Activated B cell treated with CpG ODN at 0.5 μM for 24 hours (primary cell): ENCODE data around the gene CCDC167. TPM values are rescaled to one million over a fixed set of nuclear protein-coding genes. Genes with fewer than 3 reads are reported as not detected.
A peak's percentile ranks its signal among the peaks of the same experiment; 100 is the strongest.

ENCODE experiments used
- ATAC-seq: fragments of 200-7000 bp; cut with Tn5 transposase; one replicate; pipeline ENCODE4 v1.10.0; 2021; ENCODE audit warnings: low read depth, mild to moderate bottlenecking, moderate library complexity
- CTCF ChIA-PET: fragments of 350-600 bp; sonication (Branson Sonifier 250); formaldehyde crosslinking; loops from one replicate; lab custom pipeline; 2021; ENCODE audit warnings: antibody characterized with exemption; lab: Charles Lee
- POLR2A ChIA-PET: fragments of 350-600 bp; sonication (Branson Sonifier 250); formaldehyde crosslinking; loops from one replicate; lab custom pipeline; 2021; ENCODE audit warnings: antibody characterized with exemption; lab: Charles Lee
- DNase-seq: peaks from one replicate; pipeline ENCODE4 v3.0.0; 2022
- H3K27ac Mint-ChIP-seq: one replicate; pipeline ENCODE4 v1.8.0; 2020; ENCODE audit warnings: mixed read lengths
- H3K27me3 Mint-ChIP-seq: one replicate; pipeline ENCODE4 v1.8.0; 2021; ENCODE audit warnings: mixed read lengths
- H3K36me3 Mint-ChIP-seq: one replicate; pipeline ENCODE4 v1.8.0; 2021; ENCODE audit warnings: low read depth, mixed read lengths
- H3K4me1 Mint-ChIP-seq: one replicate; pipeline ENCODE4 v1.8.0; 2021; ENCODE audit warnings: mixed read lengths
- H3K4me3 Mint-ChIP-seq: one replicate; pipeline ENCODE4 v1.8.0; 2020; ENCODE audit warnings: mild to moderate bottlenecking, mixed read lengths
- H3K9me3 Mint-ChIP-seq: one replicate; pipeline ENCODE4 v1.8.0; 2020; ENCODE audit warnings: mixed read lengths
- CTCF ChIP-seq: fragments of 200-600 bp; IDR thresholded peaks from one replicate; pipeline ENCODE4 v1.8.0; 2022; ENCODE audit warnings: antibody characterized with exemption, mild to moderate bottlenecking
- intact Hi-C: fragments of 100-400 bp; cut with micrococcal nuclease; formaldehyde crosslinking; loops from one replicate; pipeline ENCODE4 v1.15.1; 2024
- total RNA-seq: library from RNA; stranded (reverse); gene quantifications from 2 replicates; pipeline ENCODE4 v1.2.3, GENCODE V29; 2022

Gene CCDC167
- total RNA-seq, 1 donor from 2014 or later, result 18.4 TPM

GRCh38 chr6:37536491-37537190 is 36.9 kb upstream of the CCDC167 start:
- H3K9me3 Mint-ChIP-seq, result no peaks in the 10 kb centered on the region
- ATAC-seq, result peak; percentile 16
- H3K27me3 Mint-ChIP-seq, result peaks cover 30% of the 10 kb centered on the region
- CTCF ChIA-PET, result interaction anchor here (1.0 to 8.2 kb wide), 9 partner anchors 11 to 161 kb away, joined by 3 to 158 read pairs (median 9); partner anchors contain the start of gene MDGA1
- H3K4me3 Mint-ChIP-seq, result peak overlapping the region; percentile 38
- no peaks in the 10 kb centered on the region for H3K36me3 Mint-ChIP-seq
- POLR2A ChIA-PET, result interaction anchor here (1.0 to 2.6 kb wide), 5 partner anchors 17 to 156 kb away, joined by 5 to 16 read pairs (median 6); no protein-coding TSS in a partner anchor
- H3K27ac Mint-ChIP-seq, result no peak overlapping the region
- intact Hi-C loops, result loop anchor here (1.0 to 5.0 kb wide), 3 partner anchors 16 to 476 kb away; no protein-coding TSS in a partner anchor
- peaks cover 15% of the 10 kb centered on the region for H3K4me1 Mint-ChIP-seq
- TF ChIP-seq CTCF, result no peak
- DNase-seq, result no peak

GRCh38 chr6:37535759-37536490 is 36.2 kb upstream of the CCDC167 start:
- ChIA-PET POLR2A (interaction anchor here (0.9 to 2.6 kb wide), 6 partner anchors 18 to 156 kb away, joined by 3 to 16 read pairs (median 6); no protein-coding TSS in a partner anchor), CTCF (interaction anchor here (0.8 to 8.2 kb wide), 13 partner anchors 11 to 1035 kb away, joined by 3 to 158 read pairs (median 4); partner anchors contain the start of gene MDGA1)
- ATAC-seq, result peak; percentile 85
- intact Hi-C loops, result loop anchor here (1.0 to 5.0 kb wide), 5 partner anchors 17 to 476 kb away; no protein-coding TSS in a partner anchor
- H3K4me3 Mint-ChIP-seq, result peak overlapping the region; percentile 75
- H3K9me3 Mint-ChIP-seq, result no peaks in the 10 kb centered on the region
- H3K27me3 Mint-ChIP-seq, result peaks cover 34% of the 10 kb centered on the region
- H3K36me3 Mint-ChIP-seq, result no peaks in the 10 kb centered on the region
- no peak for TF ChIP-seq CTCF
- H3K27ac Mint-ChIP-seq, result no peak overlapping the region
- peak; percentile 42 for DNase-seq
- peaks cover 15% of the 10 kb centered on the region for H3K4me1 Mint-ChIP-seq

- CTCF ChIA-PET, result interaction anchor here (0.8 to 8.2 kb wide), 13 partner anchors 10 to 1036 kb away, joined by 3 to 158 read pairs (median 4); partner anchors contain the start of gene MDGA1
- Mint-ChIP-seq H3K27me3 (peaks cover 35% of the 10 kb centered on the region), H3K27ac (no peak overlapping the region), H3K9me3 (no peaks in the 10 kb centered on the region), H3K4me1 (peaks cover 15% of the 10 kb centered on the region), H3K4me3 (peak overlapping the region; percentile 75), H3K36me3 (no peaks in the 10 kb centered on the region)
- intact Hi-C loops, result loop anchor here (1.0 to 5.0 kb wide), 3 partner anchors 31 to 477 kb away; no protein-coding TSS in a partner anchor
- no peak for ATAC-seq
- TF ChIP-seq CTCF, result no peak
- POLR2A ChIA-PET, result interaction anchor here (0.9 to 2.6 kb wide), 6 partner anchors 19 to 157 kb away, joined by 3 to 16 read pairs (median 6); no protein-coding TSS in a partner anchor
- DNase-seq, result no peak
Measured at GRCh38 chr6:37535428-37535758, 35.7 kb upstream of the CCDC167 start.

- intact Hi-C loops, result loop anchor here (1.0 to 5.0 kb wide), 3 partner anchors 31 to 477 kb away; no protein-coding TSS in a partner anchor
- Mint-ChIP-seq H3K27ac (no peak overlapping the region), H3K36me3 (no peaks in the 10 kb centered on the region), H3K4me1 (peaks cover 15% of the 10 kb centered on the region), H3K9me3 (no peaks in the 10 kb centered on the region), H3K27me3 (peaks cover 35% of the 10 kb centered on the region), H3K4me3 (no peak overlapping the region)
- ChIA-PET POLR2A (interaction anchor here (2.6 kb wide), 1 partner anchor 28 kb away, joined by 16 read pairs; no protein-coding TSS in a partner anchor), CTCF (interaction anchor here (0.9 to 8.2 kb wide), 7 partner anchors 12 to 1036 kb away, joined by 3 to 158 read pairs (median 7); no protein-coding TSS in a partner anchor)
- DNase-seq (no peak), ATAC-seq (no peak)
- TF ChIP-seq CTCF, result no peak
Measured at GRCh38 chr6:37534893-37535292, 35.2 kb upstream of the CCDC167 start.
